Measurements from ENCODE around the gene NBPF1.
"Not testable (repeated sequence)": the region's sequence is repeated elsewhere in the genome, so short reads cannot be mapped to it uniquely, and the experiment has no call there.

- not testable (repeated sequence) for TF ChIP-seq POLR2A (IDR thresholded peaks at IDR 0.05); CTCF (IDR thresholded peaks at IDR 0.05 in 8 of 11, conservative IDR thresholded peaks at IDR 0.05 in 3 of 11)
- TF ChIP-seq POLR2AphosphoS5 (IDR thresholded peaks at IDR 0.05), result peak in 1 of 3 donors; percentile 72
These were observed 99.8 kb downstream of the NBPF1 start for GRCh38 chr1:16513412-16514106.

Data from spleen (tissue), 7 donors.